Urothelium cell line (cell line): ENCODE data around the gene FDX1.
"Not testable (repeated sequence)": the region's sequence is repeated elsewhere in the genome, so short reads cannot be mapped to it uniquely, and the experiment has no call there.

Experiments
- DNase-seq: peaks from one replicate; pipeline ENCODE4 v3.0.0; 2011; ENCODE audit warnings: low spot score, mixed read lengths
- FAIRE-seq: peaks from 2 replicates; lab custom pipeline; 2011; peaks lifted over from hg19 to GRCh38; lab: Jason Lieb, UNC

The FDX1 gene, protein sequence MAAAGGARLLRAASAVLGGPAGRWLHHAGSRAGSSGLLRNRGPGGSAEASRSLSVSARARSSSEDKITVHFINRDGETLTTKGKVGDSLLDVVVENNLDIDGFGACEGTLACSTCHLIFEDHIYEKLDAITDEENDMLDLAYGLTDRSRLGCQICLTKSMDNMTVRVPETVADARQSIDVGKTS

GRCh38 chr11:110429731-110430266 is at the start of gene FDX1:
Gene FDX1 (plus strand): TSS chr11:110429948. CDS start chr11:110430121, 173 bp downstream.
- DNase-seq (peak; percentile 81), FAIRE-seq (no peak)

GRCh38 chr11:110380836-110381622 is 48.7 kb upstream of the FDX1 start:
- no peak for FAIRE-seq
- no peak for DNase-seq

DNA sequence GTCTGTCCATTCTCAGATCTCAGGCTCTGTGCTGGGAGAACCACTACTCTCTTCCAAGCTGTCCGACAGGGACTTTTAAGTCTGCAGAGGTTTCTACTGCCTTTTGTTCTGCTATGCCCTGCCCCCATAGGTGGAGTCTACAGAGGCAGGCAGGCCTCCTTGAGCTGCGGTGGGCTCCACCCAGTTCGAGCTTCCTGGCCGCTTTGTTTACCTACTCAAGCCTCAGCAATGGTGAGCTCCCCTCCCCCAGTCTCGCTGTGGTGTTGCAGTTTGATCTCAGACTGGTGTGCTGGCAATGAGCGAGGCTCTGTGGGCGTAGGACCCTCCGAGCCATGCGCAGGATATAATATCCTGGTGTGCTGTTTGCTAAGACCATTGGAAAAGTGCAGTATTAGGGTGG is 41.5 kb upstream of the FDX1 start:
- not testable (repeated sequence) for DNase-seq, FAIRE-seq

DNA sequence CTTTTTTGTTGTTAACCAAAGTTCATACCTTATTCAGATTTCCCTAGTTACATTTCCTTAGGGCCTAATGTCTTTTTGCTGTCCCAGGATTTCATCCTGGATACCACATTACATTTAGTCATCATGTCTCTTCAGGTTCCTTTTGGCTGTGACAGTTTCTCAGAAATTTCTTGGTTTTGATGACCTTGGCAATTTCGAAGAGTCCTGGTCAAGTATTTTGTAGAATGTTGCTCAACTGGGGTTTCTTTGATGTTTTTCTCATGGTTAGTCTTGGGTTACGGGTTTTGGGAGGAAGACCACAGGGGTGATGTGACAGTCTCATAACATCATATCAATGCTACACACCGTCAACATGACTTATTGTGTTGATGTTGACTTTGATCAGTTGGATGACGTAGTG is 39.8 kb upstream of the FDX1 start:
- FAIRE-seq, result no peak
- no peak for DNase-seq

- FAIRE-seq (no peak), DNase-seq (no peak)
Observed at GRCh38 chr11:110392056-110392455, 37.7 kb upstream of the FDX1 start.

- DNase-seq, FAIRE-seq: not testable (repeated sequence)
Observed at GRCh38 chr11:110397668-110398286, 32.0 kb upstream of the FDX1 start.

DNA sequence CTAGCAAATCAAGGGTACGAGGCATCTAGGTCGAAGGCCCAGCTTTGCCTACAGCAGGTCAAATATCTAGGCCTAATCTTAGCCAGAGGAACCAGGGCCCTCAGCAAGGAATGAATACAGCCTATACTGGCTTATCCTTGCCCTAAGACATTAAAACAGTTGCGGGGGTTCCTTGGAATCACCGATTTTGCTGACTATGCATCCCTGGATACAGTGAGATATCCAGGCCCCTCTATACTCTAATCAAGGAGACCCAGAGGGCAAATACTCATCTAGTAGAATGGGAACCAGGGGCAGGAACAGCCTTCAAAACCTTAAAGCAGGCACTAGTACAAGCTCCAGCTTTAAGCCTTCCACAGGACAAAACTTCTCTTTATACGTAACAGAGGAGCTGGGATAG is 26.2 kb upstream of the FDX1 start:
- FAIRE-seq, DNase-seq: not testable (repeated sequence)

- not testable (repeated sequence) for FAIRE-seq, DNase-seq
Observed at GRCh38 chr11:110405636-110406035, 24.1 kb upstream of the FDX1 start.

GRCh38 chr11:110407315-110407714 is 22.4 kb upstream of the FDX1 start:
- FAIRE-seq (no peak), DNase-seq (no peak)

- FAIRE-seq, result no peak
- no peak for DNase-seq
Observed at GRCh38 chr11:110409174-110409573, 20.6 kb upstream of the FDX1 start.

DNA sequence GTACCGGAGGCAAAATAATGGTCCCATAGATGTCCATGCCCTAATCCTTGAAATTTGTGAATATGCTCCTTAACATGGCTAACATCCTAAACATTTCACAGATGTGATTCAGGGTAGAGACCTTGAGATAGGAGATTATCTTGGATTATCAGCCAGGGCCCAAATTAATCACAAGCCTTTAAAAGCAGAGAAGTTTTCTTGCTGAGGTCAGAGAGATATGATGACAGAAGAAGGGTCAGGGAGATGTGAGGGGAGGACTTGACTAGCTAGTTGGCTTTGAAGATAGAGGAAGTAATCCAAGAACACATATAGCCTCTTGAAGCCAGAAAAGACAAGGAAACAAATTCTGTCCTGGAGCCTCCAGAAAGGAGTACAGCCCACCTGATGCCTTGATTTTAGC is 19.1 kb upstream of the FDX1 start:
- no peak for FAIRE-seq
- DNase-seq, result no peak

DNA sequence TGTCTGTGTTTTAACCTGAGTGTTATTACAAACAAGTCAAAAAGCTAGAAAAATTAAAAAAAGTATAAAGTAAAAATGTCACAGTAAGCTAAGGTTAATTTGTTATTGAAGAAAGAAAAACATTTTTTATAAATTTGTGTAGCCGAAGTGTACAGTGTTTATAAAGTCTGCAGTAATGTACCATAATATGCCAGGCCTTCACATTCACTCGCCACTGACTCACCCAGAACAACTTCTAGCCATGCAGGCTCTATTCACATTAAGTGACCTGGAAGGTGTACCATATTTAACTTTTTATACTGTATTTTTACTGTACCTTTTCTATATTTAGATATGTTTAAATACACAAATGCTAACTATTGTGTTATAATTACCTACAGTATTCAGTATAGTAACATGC is 14.7 kb upstream of the FDX1 start:
- no peak for DNase-seq
- no peak for FAIRE-seq

DNA sequence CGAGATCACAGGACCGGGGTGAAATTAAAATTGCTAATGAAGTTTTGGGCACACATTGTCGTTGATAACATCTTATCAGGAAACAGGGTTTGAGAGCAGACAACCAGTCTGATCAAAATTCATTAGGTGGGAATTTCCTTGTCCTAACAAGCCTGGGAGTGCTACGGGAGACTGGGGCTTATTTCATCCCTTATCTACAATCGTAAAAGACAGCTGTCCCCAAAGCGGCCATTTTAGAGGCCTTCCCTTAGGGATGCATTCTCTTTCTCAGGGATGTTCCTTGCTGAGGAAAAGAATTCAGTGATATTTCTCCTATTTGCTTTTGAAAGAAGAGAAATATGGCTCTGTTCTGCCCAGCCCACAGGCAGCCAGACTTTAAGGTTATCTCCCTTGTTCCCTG is 8.1 kb upstream of the FDX1 start:
- not testable (repeated sequence) for FAIRE-seq, DNase-seq

DNA sequence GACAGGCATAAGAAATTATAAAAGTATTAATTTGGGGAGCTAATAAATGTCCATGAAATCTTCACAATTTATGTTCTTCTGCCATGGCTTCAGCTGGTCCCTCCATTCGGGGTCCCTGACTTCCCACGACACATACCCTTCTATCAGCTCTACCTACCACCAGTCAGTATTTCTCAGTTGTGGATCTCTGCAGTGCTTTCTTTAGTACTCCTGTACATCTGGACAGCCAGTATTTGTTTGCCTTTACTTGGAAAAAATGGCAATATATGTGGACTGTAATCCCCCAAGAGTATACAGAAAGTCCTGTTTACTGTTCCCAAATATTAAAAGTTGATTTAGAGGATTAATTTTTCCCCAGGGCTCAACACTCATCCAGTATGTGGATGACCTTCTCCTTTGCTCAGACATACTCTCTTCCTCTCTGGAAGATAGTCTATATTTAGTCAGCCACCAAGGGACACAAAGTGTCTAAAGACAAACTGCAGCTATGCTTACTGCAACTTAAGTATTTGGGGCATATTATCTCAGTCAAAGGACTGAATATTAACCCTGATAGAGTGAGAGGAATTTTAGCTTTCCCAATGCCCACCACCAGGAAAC is 7.3 kb upstream of the FDX1 start:
- FAIRE-seq, result no peak
- no peak for DNase-seq

GRCh38 chr11:110424775-110425444 is 4.8 kb upstream of the FDX1 start:
- no peak for DNase-seq
- no peak for FAIRE-seq

DNA sequence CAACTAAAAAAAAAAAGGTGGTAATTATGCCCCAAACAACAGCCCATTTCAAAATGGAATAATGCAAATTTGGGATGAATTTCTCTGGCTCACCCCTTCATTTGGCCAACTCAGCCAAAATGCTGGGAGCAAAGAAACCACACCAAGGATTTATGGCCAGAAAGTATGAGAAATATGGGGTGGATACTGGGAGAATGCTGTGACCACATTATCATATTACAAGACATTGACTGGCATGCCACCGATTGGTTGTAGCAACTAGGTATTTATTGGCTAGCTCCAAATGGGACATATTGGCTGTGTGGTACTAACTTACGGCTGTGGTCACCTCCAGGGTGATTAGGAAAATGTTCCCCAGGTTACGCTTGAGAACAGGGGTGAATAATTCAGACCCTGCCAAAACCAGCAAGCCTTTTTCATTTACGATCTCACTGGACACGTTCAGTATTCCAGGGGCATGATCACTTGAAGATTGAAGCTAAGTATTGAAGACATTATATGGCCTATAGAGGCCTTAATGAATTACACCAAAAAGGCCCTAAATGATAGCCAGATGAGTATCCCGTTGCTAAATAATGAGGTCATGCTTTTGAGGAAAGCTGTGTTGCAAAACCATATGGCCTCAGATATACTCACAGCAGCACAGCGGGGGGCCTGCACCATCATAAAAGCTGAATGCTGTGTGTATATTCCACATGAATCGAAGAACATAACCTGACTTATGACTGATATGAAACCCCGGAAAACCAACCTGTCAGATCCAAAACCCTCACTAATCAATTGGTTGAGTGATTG is 3.8 kb upstream of the FDX1 start:
- DNase-seq, result no peak
- no peak for FAIRE-seq

GRCh38 chr11:110428040-110428439 is 1.7 kb upstream of the FDX1 start:
- no peak for FAIRE-seq
- DNase-seq, result no peak

DNA sequence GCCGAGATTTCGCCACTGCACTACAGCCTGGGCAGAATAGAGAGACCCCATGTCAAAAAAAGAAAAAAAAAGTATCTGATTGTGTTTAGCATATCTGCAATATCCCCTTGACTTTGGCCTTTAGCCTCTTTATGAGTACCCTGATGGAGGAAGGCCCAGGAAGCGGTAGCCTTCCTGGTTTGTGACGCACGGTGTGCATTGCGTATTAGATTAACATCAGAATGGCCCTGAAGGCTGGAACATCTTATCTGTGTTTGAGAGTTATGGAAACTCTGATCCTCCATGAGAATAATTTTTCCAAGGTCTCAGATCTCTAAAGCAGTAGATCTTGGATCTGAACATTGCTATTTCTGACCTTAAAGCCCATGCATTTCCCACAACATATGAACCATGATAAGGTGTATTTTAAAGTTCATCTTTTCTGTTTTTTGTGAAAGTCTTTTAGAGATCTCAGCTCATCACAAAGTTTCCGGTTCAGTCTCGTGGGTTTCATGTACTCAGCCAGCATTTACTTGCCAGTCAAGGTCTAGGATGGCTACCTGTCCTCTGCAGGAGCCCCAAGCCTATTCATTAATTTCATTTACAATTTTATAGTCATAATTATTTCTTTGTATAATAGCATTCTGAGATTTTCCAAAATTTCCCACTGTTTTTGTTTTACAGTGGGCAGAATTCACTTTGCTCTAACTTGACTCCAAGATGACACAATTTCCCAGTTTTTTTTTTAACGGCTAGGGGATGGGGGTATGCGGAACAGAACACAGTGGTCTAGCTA is 605 bp upstream of the FDX1 start:
- FAIRE-seq, result no peak

More for the DNA sequence above, 605 bp upstream of the FDX1 start:
- no peak for DNase-seq
